ENCODE results near the gene IFNA14. TPM values are rescaled to one million over a fixed set of nuclear protein-coding genes. Genes with fewer than 3 reads are reported as not detected.

Gene IFNA14
- total RNA-seq, 4 donors from 2014 or later, result not detected

GRCh38 chr9:21255538-21256212 lies 15.9 kb upstream of the IFNA14 start:
- Histone ChIP-seq H3K4me3 (no peak overlapping the region), H3K36me3 (no peaks in the 10 kb centered on the region), H3K27ac (no peak overlapping the region), H3K4me1 (no peaks in the 10 kb centered on the region), H3K9me3 (no peaks in the 10 kb centered on the region), H3K27me3 (no peaks in the 10 kb centered on the region)
- no peak for TF ChIP-seq CTCF (IDR thresholded peaks at IDR 0.05 in 4 of 5, conservative IDR thresholded peaks at IDR 0.05 in 1 of 5)
- no peak for TF ChIP-seq POLR2A (IDR thresholded peaks at IDR 0.05)
- ATAC-seq (no peak), DNase-seq (no peak)
- in situ Hi-C loops (cut with MboI; ENCODE audit: low sequenced_read_pairs in 4 of 4) (no loop called here), intact Hi-C loops (cut with DNase I; ENCODE audit: low total_unique reads) (no loop called here)

DNA sequence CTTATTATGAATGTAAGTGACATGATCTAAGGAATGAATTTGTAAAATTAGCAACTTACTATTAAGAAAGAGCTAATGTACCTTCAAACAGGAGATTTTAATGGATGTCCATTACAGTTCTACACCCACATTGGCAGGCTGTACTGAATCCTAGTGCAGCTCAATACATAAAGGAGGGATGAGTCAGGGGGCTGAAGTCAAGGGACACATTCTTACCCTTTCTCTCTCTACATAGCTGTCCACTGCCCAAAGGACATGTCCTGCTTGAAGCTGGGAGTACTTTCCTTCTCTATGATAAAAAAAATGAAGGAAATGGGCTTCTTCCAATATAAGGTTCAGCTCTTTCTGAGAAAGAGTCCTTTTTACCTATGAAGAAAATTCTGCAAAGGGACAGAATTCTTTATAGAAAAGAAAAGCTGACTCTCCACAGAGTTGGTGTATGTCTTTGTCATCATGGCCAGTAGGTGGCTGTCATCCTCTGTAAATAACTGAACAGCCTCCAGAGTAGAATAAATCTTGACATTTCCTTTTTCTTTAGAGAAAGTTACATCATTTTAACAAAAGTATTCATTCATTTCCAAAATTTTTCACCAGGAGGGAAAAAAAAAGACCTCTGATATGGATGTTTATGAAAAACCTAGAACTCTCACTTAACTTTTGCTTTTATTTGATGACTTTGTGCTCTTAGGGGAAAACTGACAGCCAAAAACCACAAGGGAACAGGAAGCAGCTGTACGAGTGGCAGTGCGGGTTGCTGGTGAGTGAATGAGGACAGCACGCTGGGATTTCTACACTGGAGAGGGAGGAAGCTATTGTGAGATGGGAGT lies 13.1 kb upstream of the IFNA14 start:
- Histone ChIP-seq H3K4me3 (no peak overlapping the region), H3K9me3 (no peaks in the 10 kb centered on the region), H3K27ac (no peak overlapping the region), H3K4me1 (no peaks in the 10 kb centered on the region), H3K27me3 (peaks cover 0 to 3% (median 0%) of the 10 kb centered on the region in 3 donors), H3K36me3 (no peaks in the 10 kb centered on the region)
- peak; percentile 23 to 24 for DNase-seq
- intact Hi-C loops (cut with DNase I; ENCODE audit: low total_unique reads) (no loop called here), in situ Hi-C loops (cut with MboI; ENCODE audit: low sequenced_read_pairs in 4 of 4) (no loop called here)
- TF ChIP-seq POLR2A (IDR thresholded peaks at IDR 0.05), result no peak
- peak in 2 of 5 experiments; percentile 17 to 29 for TF ChIP-seq CTCF (IDR thresholded peaks at IDR 0.05 in 4 of 5, conservative IDR thresholded peaks at IDR 0.05 in 1 of 5)
- ATAC-seq, result peak; percentile 50 to 51

- H3K27me3 ChIP-seq, result peaks cover 0 to 3% (median 0%) of the 10 kb centered on the region in 3 donors
- H3K4me3 ChIP-seq, result no peak overlapping the region
- in situ Hi-C loops (cut with MboI; ENCODE audit: low sequenced_read_pairs in 4 of 4) (no loop called here), intact Hi-C loops (cut with DNase I; ENCODE audit: low total_unique reads) (no loop called here)
- no peaks in the 10 kb centered on the region for H3K4me1 ChIP-seq
- DNase-seq (no peak), ATAC-seq (no peak)
- TF ChIP-seq POLR2A (IDR thresholded peaks at IDR 0.05), result no peak
- no peak for TF ChIP-seq CTCF (IDR thresholded peaks at IDR 0.05 in 4 of 5, conservative IDR thresholded peaks at IDR 0.05 in 1 of 5)
- no peaks in the 10 kb centered on the region for H3K9me3 ChIP-seq
- H3K36me3 ChIP-seq, result no peaks in the 10 kb centered on the region
- no peak overlapping the region for H3K27ac ChIP-seq
Observed at GRCh38 chr9:21251638-21252037, 11.8 kb upstream of the IFNA14 start.

GRCh38 chr9:21251190-21251589 lies 11.4 kb upstream of the IFNA14 start:
- intact Hi-C loops (cut with DNase I; ENCODE audit: low total_unique reads) (no loop called here), in situ Hi-C loops (cut with MboI; ENCODE audit: low sequenced_read_pairs in 4 of 4) (no loop called here)
- TF ChIP-seq POLR2A (IDR thresholded peaks at IDR 0.05) (no peak), CTCF (IDR thresholded peaks at IDR 0.05 in 4 of 5, conservative IDR thresholded peaks at IDR 0.05 in 1 of 5) (no peak)
- no peak for ATAC-seq
- Histone ChIP-seq H3K4me3 (no peak overlapping the region), H3K36me3 (no peaks in the 10 kb centered on the region), H3K27ac (no peak overlapping the region), H3K4me1 (no peaks in the 10 kb centered on the region), H3K9me3 (no peaks in the 10 kb centered on the region), H3K27me3 (peaks cover 0 to 3% (median 0%) of the 10 kb centered on the region in 3 donors)
- DNase-seq, result no peak

All from gastrocnemius medialis (tissue), 4 donors.